ENCODE measurements around the gene GFRA4. TPM values are rescaled to one million over a fixed set of nuclear protein-coding genes. Genes with fewer than 3 reads are reported as not detected.

GFRA4 gene
- polyA plus RNA-seq, 1 of the 3 experiments (the other 2 are of a cell fraction) = not detected

DNA sequence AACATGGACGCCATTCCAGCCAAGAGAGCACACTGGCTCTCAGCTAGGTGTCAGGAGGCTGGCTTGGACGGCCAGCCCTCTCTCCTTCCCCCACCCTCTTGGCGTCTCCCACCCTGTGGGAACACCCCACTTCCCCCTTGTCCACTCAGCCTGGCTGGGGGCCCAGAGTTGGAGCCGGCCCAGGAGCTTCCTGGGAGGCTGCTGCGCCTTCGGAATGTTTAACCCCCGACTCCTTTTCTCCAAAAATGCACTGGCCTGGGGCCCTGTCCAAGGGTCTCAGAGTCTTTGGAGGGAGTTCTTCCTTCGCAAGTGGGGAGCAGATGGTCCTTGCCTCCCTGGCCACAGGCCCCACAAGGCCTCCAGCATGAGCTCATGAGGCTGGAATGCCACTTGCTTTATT lies 14.5 kb upstream of the GFRA4 start:
- H3K4me1 ChIP-seq (ENCODE audit: control insufficient read depth in 1 of 2, insufficient read depth in 2 of 2, low read depth in 1 of 2, low read length in 1 of 2) = peaks cover 19 to 24% of the 10 kb centered on the region in 2 experiments; a peak in 2 of 4 replicates
- H4K20me1 ChIP-seq (ENCODE audit: insufficient read depth) = no peaks in the 10 kb centered on the region
- no peak overlapping the region for H3K9ac ChIP-seq
- peaks cover 3% of the 10 kb centered on the region for H3F3A ChIP-seq (replicated peaks; ENCODE audit: insufficient read depth)
- peak overlapping the region; percentile 50; the same call in 1 of the 2 replicates for H3K4me2 ChIP-seq
- POLR2A ChIA-PET = no interaction called here
- no peaks in the 10 kb centered on the region for H3K9me2 ChIP-seq
- H3K9me3 ChIP-seq = no peaks in the 10 kb centered on the region
- H2AFZ ChIP-seq (ENCODE audit: low read depth) = no peak overlapping the region
- WGBS (ENCODE audit: low lambda C conversion rate) = 63% methylated on average over 7 of the region's 8 CpGs
- H3K27ac ChIP-seq (ENCODE audit: low read depth in 2 of 2, low read length in 1 of 2) = no peak overlapping the region
- no peaks in the 10 kb centered on the region for H3K79me2 ChIP-seq (ENCODE audit: insufficient read depth)
- CTCF ChIA-PET = interaction anchor here (1.5 to 18.7 kb wide), 21 partner anchors 9 to 407 kb away, joined by 3 to 301 read pairs (median 13); partner anchors contain the start of genes ADISSP, AP5S1, CENPB and SIGLEC1
- H3K27me3 ChIP-seq (ENCODE audit: insufficient read depth) = peaks cover 38% of the 10 kb centered on the region
- DNase-seq = no peak
- no peak for TF ChIP-seq EP300 (IDR thresholded peaks at IDR 0.05; ENCODE audit: borderline replicate concordance in 1 of 2, low read depth in 1 of 2, low read length in 1 of 2)
- TF ChIP-seq FOXJ3 (CRISPR knock-in tag; IDR thresholded peaks at IDR 0.05) = no peak
- no peak for TF ChIP-seq SIN3A (IDR thresholded peaks at IDR 0.05; ENCODE audit: borderline replicate concordance, low read depth, low read length)
- TF ChIP-seq, protein P1, sequence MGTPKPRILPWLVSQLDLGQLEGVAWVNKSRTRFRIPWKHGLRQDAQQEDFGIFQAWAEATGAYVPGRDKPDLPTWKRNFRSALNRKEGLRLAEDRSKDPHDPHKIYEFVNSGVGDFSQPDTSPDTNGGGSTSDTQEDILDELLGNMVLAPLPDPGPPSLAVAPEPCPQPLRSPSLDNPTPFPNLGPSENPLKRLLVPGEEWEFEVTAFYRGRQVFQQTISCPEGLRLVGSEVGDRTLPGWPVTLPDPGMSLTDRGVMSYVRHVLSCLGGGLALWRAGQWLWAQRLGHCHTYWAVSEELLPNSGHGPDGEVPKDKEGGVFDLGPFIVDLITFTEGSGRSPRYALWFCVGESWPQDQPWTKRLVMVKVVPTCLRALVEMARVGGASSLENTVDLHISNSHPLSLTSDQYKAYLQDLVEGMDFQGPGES (IDR thresholded peaks at IDR 0.05; ENCODE audit: low read depth, low read length) = no peak
- peak; percentile 48 for TF ChIP-seq TCF12 (IDR thresholded peaks at IDR 0.05)
- no peak for TF ChIP-seq RFX5 (IDR thresholded peaks at IDR 0.05; ENCODE audit: low read length)
- TF ChIP-seq FOXM1 (IDR thresholded peaks at IDR 0.05; ENCODE audit: low read depth) = no peak
- TF ChIP-seq TAF1 (IDR thresholded peaks at IDR 0.05; ENCODE audit: borderline replicate concordance, low read depth, low read length) = no peak
- no peak for TF ChIP-seq NFIC (IDR thresholded peaks at IDR 0.05; ENCODE audit: borderline replicate concordance)
- TF ChIP-seq, protein P2, sequence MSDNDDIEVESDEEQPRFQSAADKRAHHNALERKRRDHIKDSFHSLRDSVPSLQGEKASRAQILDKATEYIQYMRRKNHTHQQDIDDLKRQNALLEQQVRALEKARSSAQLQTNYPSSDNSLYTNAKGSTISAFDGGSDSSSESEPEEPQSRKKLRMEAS (IDR thresholded peaks at IDR 0.05; ENCODE audit: low read depth) = 0 out of 2 replicates have a peak, but pooled peaks have one; percentile 28
- TF ChIP-seq, protein P3, sequence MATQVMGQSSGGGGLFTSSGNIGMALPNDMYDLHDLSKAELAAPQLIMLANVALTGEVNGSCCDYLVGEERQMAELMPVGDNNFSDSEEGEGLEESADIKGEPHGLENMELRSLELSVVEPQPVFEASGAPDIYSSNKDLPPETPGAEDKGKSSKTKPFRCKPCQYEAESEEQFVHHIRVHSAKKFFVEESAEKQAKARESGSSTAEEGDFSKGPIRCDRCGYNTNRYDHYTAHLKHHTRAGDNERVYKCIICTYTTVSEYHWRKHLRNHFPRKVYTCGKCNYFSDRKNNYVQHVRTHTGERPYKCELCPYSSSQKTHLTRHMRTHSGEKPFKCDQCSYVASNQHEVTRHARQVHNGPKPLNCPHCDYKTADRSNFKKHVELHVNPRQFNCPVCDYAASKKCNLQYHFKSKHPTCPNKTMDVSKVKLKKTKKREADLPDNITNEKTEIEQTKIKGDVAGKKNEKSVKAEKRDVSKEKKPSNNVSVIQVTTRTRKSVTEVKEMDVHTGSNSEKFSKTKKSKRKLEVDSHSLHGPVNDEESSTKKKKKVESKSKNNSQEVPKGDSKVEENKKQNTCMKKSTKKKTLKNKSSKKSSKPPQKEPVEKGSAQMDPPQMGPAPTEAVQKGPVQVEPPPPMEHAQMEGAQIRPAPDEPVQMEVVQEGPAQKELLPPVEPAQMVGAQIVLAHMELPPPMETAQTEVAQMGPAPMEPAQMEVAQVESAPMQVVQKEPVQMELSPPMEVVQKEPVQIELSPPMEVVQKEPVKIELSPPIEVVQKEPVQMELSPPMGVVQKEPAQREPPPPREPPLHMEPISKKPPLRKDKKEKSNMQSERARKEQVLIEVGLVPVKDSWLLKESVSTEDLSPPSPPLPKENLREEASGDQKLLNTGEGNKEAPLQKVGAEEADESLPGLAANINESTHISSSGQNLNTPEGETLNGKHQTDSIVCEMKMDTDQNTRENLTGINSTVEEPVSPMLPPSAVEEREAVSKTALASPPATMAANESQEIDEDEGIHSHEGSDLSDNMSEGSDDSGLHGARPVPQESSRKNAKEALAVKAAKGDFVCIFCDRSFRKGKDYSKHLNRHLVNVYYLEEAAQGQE (IDR thresholded peaks at IDR 0.05; ENCODE audit: low read depth, low read length) = no peak
- no peak overlapping the region for H3K4me3 ChIP-seq (ENCODE audit: low read depth in 2 of 2, low read length in 1 of 2)
- no peaks in the 10 kb centered on the region for H3K36me3 ChIP-seq (replicated peaks in 1 of 2; ENCODE audit: control insufficient read depth in 1 of 2, insufficient read depth in 2 of 2, low read length in 1 of 2)
